Activated CD8-positive, alpha-beta memory T cell treated with anti-CD3 and anti-CD28 coated beads, Interleukin-2, amount 50 U/mL, for 24 hours (primary cell): ENCODE measurements around the gene PTPN3.
"Not testable (repeated sequence)": the region's sequence is repeated elsewhere in the genome, so short reads cannot be mapped to it uniquely, and the experiment has no call there.

ENCODE experiments used
- DNase-seq: peaks from one replicate; pipeline ENCODE4 v3.0.0-alpha.2; 2020; ENCODE audit errors: extremely low read depth

The PTPN3 gene, protein sequence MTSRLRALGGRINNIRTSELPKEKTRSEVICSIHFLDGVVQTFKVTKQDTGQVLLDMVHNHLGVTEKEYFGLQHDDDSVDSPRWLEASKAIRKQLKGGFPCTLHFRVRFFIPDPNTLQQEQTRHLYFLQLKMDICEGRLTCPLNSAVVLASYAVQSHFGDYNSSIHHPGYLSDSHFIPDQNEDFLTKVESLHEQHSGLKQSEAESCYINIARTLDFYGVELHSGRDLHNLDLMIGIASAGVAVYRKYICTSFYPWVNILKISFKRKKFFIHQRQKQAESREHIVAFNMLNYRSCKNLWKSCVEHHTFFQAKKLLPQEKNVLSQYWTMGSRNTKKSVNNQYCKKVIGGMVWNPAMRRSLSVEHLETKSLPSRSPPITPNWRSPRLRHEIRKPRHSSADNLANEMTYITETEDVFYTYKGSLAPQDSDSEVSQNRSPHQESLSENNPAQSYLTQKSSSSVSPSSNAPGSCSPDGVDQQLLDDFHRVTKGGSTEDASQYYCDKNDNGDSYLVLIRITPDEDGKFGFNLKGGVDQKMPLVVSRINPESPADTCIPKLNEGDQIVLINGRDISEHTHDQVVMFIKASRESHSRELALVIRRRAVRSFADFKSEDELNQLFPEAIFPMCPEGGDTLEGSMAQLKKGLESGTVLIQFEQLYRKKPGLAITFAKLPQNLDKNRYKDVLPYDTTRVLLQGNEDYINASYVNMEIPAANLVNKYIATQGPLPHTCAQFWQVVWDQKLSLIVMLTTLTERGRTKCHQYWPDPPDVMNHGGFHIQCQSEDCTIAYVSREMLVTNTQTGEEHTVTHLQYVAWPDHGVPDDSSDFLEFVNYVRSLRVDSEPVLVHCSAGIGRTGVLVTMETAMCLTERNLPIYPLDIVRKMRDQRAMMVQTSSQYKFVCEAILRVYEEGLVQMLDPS

DNA sequence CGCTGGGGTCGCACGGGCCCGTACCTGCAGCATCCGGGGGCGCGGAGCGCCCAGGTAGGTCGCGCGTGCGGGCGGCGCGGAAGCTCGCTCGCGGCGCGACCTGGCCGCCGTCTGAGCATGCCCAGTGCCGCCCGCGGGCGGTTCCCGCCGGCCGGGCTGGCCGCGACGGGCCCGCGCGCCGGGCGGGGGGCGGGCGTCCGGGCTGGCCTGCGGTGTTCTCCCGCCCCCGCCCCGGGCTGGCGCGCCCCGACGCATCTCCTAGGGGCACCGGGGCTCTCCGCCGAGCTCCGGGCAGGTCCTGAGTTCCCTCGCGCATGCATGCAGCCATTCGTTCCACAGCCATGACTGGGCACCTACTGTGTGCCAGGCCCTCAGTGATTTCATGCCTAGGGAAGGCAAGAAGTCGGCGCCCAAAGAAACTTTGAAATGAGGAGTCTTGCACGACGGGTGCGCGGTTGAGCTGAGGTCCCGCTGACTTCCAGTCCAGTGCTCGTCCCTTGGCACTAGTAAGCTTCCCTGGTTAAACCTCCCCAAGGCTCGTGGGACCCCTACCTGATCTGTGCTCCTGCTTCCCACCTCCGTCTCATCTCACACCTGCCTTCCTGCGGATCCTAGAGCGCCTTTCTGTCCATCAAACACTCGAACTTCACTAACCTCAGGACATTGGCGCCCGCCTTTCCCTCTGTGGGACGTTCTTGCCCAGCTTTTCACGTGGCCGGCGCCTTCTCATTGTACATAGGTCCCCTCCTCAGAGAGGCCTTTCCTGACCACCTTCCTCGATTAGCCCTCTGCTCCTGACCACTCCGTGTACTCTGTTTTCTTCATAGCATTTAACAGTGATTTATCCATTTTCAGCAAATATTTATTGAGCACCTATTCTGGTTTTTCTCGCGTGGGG is at the start of gene PTPN3:
Gene PTPN3, minus strand, starts transcription at position 113 of the 898 bp plus-strand sequence. CDS start 34,873 bp downstream, outside the sequence.
- no peak for DNase-seq

DNA sequence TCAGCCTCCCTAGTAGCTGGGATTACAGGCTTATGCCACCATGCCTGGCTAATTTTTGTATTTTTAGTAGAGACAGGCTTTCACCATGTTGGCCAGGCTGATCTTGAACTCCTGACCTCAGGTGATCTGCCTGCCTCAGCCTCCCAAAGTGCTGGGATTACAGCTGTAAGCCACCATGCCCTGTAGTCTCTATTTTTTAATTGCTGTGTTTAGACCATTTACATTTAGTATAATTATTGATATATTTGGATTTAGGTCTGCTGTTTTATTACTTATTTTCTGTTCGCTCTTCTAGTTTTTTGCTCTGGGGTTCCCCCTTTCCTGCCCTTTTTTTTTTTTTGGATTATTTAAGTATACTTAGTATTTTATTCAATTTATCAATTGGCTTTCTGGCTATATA is 46.8 kb upstream of the PTPN3 start:
- DNase-seq, result not testable (repeated sequence)

DNA sequence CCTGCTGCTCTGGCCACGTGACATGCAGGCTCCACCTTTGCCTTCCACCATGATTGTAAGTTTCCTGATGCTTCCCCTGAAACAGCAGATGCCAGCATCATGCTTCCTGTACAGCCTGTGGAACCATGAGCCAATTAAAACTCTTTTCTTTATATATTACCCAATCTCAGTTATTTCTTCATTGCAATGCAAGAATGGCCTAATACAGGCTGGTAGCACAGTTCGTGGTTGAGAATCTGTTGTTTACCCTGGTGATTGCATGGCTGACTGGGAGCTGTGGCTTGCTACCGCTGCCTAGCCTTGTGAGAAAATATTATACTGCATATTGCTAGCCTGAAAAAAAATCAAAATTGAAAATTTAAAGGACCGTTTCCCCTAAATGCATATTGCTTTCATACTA is 44.8 kb upstream of the PTPN3 start:
- no peak for DNase-seq

DNA sequence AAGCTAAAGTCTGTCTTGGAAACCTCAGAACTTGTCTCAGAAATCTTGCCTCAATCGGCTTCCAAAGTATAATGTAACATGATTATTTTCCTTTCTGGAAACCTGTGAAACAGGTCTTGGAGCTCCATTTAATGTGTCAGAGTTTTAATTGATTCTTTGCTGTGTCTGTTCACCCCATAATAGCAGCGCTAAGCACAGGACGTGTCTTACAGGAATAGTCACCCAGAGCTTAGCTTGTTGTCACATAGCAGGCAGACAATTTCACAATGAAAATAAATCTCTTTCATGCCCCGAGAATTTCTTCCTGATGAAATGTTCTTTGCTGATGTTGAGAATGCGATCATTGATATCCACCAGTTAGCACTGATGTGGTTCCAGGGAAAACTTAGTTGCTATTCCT is 40.2 kb upstream of the PTPN3 start:
- DNase-seq, result no peak

DNA sequence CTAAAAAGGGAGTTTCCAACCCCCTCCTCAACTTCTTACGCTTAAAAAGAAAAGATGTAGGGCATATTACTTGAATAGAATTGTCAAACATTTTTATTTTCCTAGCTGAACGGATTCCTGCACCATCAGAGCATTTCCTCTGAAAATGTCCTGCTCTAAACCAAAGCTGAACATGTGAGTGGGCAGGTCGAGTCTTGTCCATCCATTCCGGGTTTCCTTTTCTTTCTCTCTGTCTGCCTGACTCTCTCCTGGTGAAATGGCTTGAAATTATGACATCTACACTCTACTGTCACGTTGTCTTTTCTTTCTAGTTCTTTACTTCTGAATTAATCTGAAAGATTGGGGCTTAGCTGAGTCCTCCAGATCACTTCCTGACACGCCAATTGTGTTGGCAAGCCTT is 39.2 kb upstream of the PTPN3 start:
- DNase-seq, result no peak

DNA sequence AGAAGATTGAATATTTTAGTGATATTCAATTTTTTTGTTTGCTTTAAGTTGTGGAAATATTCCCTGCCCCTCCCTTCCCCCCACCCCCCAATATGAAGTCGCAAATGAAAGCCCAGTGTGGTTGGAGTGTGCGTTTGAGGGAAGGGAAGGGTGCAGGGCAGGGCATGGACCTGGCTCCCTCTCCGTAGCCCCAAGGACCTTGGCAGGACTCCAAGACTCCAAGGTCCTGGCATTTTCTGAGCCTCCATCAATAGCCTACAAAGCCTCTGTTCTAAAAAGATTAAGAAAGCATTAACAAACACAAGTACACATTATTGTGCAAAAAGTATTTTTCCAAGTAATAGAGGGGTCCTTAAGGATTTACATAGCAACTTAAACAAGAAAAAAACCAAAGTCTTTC is 38.8 kb upstream of the PTPN3 start:
- no peak for DNase-seq

DNA sequence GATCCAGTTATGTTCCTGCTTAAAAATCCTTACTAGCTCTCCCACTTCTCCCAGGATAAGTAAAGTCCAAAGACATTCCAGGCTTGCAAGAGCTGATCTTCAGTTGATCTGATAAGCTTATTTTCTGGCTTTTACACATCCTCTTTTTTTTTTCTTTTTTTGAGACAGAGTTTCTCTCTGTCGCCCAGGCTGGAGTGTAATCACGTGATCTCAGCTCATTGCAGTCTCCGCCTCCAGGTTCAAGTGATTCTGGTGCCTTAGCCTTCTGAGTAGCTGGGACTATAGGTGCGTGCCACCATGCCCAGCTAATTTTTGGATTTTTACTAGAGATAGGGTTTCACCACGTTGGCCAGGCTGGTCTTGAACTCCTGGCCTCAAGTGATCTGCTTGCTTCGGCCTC is 37.3 kb upstream of the PTPN3 start:
- no peak for DNase-seq

DNA sequence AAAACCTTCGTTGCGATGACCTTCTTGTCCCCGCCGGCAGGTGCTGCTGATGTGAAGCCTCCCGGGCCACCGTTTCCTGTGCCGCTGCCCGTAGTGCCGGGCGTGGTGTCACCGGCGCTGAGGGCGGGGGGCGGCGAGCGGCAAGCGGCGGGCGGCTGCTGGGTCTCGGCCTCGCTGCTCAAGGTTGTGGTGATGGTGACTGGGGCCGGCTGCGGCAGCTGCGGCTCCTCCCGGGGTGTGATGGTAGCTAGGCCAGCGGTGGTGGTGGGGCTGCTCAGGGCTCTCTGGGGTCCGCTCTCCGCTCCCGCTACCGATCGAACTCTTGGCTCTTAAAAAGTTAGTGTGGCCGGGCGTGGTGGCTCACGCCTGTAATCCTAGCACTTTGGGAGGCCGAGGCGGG is 36.0 kb upstream of the PTPN3 start:
- DNase-seq, result no peak

DNA sequence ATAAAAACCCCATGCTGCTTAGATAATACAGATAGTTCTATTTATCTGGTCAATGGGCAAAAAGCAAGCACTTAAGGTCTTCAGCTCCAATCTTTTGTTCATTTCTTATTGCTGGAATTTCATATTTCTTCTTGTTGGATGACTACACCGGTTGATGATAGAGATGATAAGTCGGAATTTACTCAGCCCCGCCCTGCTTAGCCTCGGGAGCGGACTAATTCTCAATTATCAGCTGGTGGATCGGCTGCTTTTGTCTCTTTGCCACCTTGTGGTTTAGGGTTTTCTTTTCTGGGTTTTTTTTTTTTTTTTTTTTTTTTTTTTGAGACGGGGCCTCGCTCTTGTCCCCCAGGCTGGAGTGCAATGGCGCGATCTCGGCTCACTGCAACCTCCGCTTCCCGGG is 34.5 kb upstream of the PTPN3 start:
- not testable (repeated sequence) for DNase-seq

DNA sequence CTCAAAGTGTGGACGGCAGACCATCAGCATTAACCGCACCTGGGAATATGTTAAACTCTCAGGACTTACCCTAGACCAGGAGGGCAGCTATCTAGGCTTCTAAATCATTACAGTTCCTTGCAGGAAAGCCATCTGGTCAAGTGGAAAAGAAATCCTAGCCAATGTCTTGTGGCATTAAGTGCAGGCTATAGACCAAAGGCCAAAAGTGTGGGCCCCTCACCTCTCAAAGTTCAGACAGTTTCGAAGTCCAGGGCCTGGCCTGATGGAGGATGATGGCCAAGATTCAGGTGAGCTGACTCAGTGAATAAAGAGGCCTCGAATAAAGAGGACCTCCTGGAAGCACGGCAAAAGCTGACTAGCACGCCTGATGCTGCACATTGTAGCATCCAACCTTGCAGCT is 24.0 kb upstream of the PTPN3 start:
- DNase-seq, result no peak

DNA sequence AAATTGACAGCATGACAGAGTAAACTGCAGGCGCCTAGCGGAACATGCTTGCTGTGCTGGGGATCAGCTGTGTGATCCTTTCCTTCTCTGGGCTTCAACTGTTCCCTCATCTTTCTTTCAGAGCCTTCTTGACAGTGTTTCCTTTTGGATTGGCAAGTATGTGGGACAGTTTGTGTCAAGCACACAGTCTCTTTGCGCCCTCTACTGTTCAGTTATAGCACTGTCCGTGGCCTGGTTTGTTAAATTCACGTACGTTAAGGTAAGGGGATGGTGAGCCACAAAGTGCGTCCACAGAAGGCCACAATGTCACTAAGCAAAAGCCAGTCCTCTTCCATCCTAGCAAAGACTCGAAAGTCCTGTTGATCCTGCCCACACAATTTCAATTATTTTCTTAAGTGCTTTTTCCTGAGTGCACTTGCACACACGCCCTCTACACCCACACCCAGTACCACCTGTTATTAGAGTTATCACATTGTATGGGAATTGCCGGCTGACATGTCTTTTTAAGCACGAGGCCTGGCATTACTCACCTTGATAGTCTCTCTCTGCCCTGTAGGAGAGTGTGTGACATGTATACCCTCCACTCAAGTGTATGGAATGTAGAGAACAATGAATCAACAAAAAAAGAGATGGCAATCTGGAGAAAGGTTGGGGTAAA is 22.5 kb upstream of the PTPN3 start:
- no peak for DNase-seq

DNA sequence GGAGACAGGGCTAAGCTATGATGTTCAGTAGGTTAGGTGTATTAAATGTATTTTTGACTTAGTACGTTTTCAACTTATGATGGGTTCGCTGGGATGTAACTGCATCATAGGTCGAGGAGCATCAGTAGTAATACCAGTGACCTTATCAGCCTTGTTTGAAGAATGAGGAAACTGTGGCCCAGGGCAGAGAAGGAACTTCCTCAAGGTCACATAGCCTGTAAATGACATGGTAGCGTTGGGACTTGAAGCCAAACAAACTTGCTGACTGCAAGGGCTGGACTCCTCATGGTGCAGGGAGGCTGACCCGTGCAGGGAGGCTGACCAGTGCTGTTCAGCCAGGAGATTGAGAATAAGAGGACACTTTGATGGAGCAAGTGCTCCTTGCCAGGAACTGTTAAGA is 21.3 kb upstream of the PTPN3 start:
- no peak for DNase-seq

DNA sequence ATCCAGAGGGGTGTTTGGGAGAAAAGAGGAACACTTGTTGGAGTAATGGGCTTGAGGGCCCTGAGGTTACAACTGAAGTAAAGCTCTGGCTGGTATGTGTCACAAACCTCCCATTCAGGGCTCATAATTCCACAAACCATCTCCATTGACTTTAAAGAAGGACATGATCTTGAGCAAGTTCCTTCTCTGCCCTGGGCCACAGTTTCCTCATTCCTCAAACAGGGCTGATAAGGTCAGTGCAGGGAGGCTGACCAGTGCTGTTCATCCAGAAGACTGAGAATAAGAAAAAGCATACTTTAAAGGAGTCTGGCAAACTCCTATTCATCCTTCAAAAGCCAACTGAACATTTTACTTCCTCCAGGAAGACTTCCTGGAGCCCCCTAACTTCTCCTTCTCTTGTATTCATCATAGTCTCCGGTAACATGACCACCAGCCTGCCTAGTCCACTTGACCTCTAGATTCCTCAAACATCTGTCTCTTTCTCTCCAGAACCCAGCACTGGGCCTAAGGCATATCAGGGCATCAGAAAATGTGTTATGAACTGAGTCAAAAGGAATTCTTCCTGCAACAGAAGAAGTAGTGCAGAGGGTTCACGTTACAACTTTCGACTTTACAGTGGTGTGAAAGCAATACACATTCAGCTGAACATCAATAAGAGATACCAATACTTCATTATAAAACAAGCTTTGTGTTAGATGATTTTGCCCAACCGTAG is 20.7 kb upstream of the PTPN3 start:
- DNase-seq, result no peak

DNA sequence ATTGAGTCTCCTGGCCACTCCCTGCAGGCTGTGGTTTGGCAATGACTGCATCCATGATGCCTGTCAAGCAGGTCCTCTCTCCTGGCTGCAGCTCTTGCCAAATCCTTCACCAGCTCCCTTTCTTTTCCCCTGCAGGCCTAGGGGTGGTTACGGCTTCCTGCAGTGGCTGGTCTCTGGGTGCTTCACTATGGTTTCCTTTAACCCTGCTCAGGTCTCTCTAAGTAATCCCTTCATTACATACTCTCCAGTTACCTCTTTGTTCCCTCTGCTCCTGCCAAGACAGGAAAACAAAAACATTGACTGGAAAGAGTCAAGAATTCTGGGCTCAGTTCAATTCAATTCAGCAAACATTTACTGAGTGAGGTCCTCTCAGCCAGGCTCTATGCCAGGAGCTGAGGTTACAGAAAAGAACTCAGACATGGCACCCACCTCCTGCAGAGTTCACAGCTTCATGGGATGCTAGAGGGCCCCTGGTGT is 19.8 kb upstream of the PTPN3 start:
- DNase-seq, result no peak

DNA sequence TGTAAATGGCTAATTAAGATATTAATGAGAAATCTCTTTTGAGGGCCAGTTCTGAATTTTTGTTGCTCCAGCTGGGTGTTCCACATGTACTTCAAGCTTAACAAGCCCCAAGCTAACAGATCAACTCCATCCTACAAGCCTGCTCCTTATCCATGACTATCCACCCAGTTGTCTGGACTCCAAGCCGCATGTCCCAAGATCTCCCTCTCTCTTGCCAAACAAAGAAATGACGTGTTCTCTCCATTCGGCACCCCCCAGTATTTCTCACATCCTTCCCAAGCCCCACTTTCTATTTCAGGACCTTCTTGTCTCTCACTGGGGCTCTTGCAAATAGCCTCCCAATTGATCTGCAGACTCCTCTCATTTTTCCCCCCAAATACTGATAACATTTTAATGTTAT is 15.8 kb upstream of the PTPN3 start:
- no peak for DNase-seq

DNA sequence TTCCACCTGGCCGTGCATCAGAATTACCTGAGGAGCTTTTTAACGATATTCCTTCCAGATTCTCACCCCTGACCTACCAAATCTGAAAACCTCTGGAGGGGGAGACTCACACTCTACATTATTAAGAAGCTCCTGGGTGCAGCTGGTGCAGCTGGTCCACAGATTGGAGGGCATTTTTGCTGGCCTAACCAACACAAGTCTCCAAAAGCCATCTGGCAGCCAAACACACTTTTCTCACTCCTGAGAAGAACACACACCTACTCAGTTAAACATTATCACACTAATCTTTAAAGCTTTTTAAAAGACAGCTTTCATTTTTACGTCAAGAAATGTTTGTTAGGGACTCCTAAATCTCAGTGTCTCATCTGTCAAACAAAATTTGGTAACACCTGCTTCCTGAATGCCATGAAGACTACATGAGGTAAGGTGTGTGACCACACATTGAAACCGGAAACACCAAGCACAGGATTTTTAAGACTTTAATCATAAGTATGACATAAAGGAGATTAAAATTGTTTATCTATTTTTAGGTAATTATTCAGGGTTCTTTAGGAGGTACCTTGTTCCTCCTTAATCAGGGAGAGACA is 14.2 kb upstream of the PTPN3 start:
- no peak for DNase-seq

DNA sequence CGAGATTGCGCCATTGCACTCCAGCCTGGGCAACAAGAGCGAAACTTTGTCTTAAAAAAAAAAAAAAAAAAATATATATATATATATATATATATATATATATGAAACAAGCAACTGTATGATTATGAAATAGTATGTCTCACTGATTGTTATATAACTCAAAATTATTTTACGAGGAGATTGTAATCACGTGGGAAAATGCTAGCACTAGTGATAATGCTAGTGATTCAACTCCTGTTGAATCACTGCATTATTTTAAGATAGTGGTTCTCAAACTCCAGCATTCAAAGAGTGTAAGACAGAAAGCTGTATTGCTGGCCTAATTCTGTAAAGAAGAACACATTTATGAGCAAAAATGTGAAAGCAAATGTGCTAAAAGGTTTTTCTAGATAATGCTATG is 12.4 kb upstream of the PTPN3 start:
- DNase-seq, result no peak

DNA sequence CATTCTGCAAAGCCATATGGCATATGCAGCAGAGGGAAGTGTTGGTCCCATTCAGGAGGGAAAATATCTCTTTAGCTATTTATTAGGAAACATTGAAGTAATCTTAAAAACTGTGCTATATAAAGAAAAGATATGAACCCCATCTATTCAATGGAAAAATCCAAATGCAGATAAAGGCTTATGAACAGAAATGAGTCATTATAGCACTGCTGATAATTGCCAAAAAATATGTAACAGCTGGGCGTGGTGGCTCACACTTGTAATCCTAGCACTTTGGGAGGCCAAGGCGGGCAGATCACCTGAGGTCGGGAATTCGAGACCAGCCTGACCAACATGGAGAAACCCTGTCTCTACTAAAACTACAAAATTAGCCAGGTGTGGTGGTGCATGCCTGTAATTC is 11.9 kb upstream of the PTPN3 start:
- DNase-seq, result not testable (repeated sequence)

DNA sequence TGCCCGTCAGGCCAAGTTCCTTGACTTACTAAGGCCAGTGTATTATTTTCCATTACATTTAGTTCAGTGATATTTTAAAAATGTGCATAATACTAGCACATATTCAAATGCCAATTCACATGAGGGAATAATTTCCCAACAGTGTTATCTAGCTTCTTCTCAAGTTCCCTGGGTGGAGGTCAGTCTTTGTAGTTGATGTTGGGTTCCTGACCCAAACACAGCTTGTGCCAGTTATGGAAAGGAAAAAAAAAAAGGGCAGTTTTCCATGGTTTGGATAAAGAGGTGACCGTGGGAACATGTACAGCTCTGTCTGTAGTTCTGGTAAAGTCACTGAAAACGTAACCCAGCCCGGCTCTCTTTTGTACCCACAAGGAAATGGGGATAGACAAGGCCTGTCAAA is 11.5 kb upstream of the PTPN3 start:
- DNase-seq, result no peak

DNA sequence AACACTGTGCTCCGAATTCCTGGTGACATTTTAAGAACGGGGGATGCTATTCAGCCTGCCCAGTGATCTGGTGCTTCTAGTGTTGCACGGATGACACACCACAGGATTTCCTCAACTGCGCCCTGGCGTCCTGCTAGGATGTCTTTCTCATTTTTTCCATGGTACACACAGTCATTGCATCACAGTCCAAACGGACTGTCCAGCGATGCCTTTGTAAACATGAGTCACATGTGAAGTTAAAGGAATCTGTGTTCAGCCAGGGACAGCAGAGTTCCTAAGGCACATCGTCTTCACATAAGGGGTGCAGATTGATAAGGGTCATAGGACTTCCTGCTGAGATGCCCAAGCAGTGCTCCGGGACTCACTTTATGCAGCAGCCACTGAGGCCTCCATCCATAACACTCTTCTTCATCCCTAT is 9.3 kb upstream of the PTPN3 start:
- no peak for DNase-seq
